ENCODE measurements around the gene CDK13.
"Not testable (repeated sequence)": the region's sequence is repeated elsewhere in the genome, so short reads cannot be mapped to it uniquely, and the experiment has no call there.

DNA sequence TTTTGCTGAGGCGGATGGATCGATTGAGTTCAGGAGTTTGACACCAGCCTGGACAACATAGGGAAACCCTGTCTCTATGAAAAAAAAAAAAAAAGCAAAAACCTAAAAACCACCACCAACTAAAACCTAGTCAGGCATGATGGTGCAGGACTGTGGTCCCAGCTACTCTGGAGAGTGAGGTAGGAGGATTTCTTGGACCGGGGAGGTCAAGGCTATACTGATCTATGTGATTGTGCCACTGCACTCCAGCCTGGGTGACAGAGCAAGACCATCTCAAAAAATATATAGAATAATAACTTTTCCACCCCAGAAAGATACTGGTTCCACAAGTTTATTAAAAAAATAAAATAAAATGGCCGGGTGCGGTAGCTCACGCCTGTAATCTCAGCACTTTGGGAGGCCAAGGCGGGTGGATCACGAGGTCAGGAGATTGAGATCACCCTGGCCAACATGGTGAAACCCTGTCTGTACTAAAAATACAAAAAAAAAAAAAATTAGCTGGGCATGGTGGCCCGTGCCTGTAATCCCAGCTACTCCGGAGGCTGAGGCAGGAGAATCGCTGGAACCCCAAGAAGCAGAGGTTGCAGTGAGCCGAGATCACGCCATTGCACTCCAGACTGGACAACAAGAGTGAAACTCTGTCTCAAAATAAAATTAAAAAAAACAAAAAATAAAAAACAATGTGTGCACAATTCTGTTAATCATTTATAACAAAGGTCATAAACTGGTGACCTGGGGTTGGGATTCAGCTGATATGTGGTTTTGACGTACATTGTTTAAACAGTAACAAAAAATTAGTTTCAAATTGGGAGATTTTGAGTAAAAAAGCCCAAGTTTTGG lies 172.3 kb downstream of the CDK13 start:
- not testable (repeated sequence) for TF ChIP-seq POLR2A (IDR thresholded peaks at IDR 0.05; ENCODE audit: low read length); GATA1 (IDR thresholded peaks at IDR 0.05; ENCODE audit: low read depth, low read length)
